ENCODE results near the gene DPP8. TPM values are rescaled to one million over a fixed set of nuclear protein-coding genes. Genes with fewer than 3 reads are reported as not detected.

DPP8 gene
- total and polyA plus RNA-seq, 10 of the 15 experiments (the other 5 are each of a cell fraction or from before 2014, with no cell fraction given): 12.0 to 30.6 (median 24.3) TPM

- Histone ChIP-seq H3K36me3 (ENCODE audit: control insufficient read depth in 2 of 2, insufficient read depth in 2 of 2, low read length in 1 of 2) (no peaks in the 10 kb centered on the region), H3K4me2 (ENCODE audit: control insufficient read depth, insufficient read depth) (no peak overlapping the region), H2AFZ (ENCODE audit: control insufficient read depth, low read depth, low read length) (no peak overlapping the region), H3K27ac (ENCODE audit: control insufficient read depth, insufficient read depth) (no peak overlapping the region), H4K20me1 (ENCODE audit: control insufficient read depth, insufficient read depth) (no peaks in the 10 kb centered on the region), H3K9me3 (replicated peaks; ENCODE audit: control insufficient read depth, insufficient read depth, low read length) (no peaks in the 10 kb centered on the region), H3K9ac (ENCODE audit: control insufficient read depth, insufficient read depth, low read length) (no peak overlapping the region), H3K4me3 (no peak overlapping the region), H3K27me3 (replicated peaks in 1 of 2; ENCODE audit: control insufficient read depth in 2 of 2, insufficient read depth in 2 of 2, low read length in 1 of 2) (no peaks in the 10 kb centered on the region), H3K79me2 (ENCODE audit: control insufficient read depth, insufficient read depth, low read length) (peaks cover 8% of the 10 kb centered on the region), H3K4me1 (ENCODE audit: control insufficient read depth, insufficient read depth, low read length) (no peaks in the 10 kb centered on the region)
- in situ Hi-C loops (cut with MboI): no loop called here
- FAIRE-seq (no peak), DNase-seq (ENCODE audit: low read depth, low spot score) (no peak), ATAC-seq (no peak)
- SMC1A ChIA-PET (ENCODE audit: uncharacterized antibody, unreplicated experiment): interaction anchor here (0.9 to 1.3 kb wide), 2 partner anchors 15 to 17 kb away, joined by 3 read pairs; no protein-coding TSS in a partner anchor
- RAD21 ChIA-PET (ENCODE audit: unreplicated experiment): no interaction called here
- POLR2A ChIA-PET: interaction anchor here (0.6 kb wide), 1 partner anchor 121 kb away, joined by 4 read pairs; no protein-coding TSS in a partner anchor
- intact Hi-C loops (cut with micrococcal nuclease; ENCODE audit: unreplicated experiment): no loop called here
- CTCF ChIA-PET: no interaction called here
- BruUV-seq (replicated peaks): TSS peak; percentile 35
- TF ChIP-seq HDAC2 (IDR thresholded peaks at IDR 0.05) (no peak), MEF2B (IDR thresholded peaks at IDR 0.05; ENCODE audit: partially characterized antibody, poor library complexity, severe bottlenecking) (no peak), ZBTB4 (CRISPR knock-in tag; IDR thresholded peaks at IDR 0.05) (no peak), PAX5 (IDR thresholded peaks at IDR 0.05; ENCODE audit: borderline replicate concordance, low read depth, low read length) (no peak), MXI1 (IDR thresholded peaks at IDR 0.05; ENCODE audit: low read depth, low read length) (no peak), POLR2A (IDR thresholded peaks at IDR 0.05; ENCODE audit: low read depth, low read length) (no peak), PBX3 (IDR thresholded peaks at IDR 0.05; ENCODE audit: insufficient replicate concordance, low read depth, low read length) (no peak), MLLT1 (IDR thresholded peaks at IDR 0.05) (no peak), ZNF217 (IDR thresholded peaks at IDR 0.05) (no peak)
- TF ChIP-seq, protein P1, sequence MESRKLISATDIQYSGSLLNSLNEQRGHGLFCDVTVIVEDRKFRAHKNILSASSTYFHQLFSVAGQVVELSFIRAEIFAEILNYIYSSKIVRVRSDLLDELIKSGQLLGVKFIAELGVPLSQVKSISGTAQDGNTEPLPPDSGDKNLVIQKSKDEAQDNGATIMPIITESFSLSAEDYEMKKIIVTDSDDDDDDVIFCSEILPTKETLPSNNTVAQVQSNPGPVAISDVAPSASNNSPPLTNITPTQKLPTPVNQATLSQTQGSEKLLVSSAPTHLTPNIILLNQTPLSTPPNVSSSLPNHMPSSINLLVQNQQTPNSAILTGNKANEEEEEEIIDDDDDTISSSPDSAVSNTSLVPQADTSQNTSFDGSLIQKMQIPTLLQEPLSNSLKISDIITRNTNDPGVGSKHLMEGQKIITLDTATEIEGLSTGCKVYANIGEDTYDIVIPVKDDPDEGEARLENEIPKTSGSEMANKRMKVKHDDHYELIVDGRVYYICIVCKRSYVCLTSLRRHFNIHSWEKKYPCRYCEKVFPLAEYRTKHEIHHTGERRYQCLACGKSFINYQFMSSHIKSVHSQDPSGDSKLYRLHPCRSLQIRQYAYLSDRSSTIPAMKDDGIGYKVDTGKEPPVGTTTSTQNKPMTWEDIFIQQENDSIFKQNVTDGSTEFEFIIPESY (IDR thresholded peaks at IDR 0.05): no peak
- TF ChIP-seq, protein P2, sequence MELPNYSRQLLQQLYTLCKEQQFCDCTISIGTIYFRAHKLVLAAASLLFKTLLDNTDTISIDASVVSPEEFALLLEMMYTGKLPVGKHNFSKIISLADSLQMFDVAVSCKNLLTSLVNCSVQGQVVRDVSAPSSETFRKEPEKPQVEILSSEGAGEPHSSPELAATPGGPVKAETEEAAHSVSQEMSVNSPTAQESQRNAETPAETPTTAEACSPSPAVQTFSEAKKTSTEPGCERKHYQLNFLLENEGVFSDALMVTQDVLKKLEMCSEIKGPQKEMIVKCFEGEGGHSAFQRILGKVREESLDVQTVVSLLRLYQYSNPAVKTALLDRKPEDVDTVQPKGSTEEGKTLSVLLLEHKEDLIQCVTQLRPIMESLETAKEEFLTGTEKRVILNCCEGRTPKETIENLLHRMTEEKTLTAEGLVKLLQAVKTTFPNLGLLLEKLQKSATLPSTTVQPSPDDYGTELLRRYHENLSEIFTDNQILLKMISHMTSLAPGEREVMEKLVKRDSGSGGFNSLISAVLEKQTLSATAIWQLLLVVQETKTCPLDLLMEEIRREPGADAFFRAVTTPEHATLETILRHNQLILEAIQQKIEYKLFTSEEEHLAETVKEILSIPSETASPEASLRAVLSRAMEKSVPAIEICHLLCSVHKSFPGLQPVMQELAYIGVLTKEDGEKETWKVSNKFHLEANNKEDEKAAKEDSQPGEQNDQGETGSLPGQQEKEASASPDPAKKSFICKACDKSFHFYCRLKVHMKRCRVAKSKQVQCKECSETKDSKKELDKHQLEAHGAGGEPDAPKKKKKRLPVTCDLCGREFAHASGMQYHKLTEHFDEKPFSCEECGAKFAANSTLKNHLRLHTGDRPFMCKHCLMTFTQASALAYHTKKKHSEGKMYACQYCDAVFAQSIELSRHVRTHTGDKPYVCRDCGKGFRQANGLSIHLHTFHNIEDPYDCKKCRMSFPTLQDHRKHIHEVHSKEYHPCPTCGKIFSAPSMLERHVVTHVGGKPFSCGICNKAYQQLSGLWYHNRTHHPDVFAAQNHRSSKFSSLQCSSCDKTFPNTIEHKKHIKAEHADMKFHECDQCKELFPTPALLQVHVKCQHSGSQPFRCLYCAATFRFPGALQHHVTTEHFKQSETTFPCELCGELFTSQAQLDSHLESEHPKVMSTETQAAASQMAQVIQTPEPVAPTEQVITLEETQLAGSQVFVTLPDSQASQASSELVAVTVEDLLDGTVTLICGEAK (IDR thresholded peaks at IDR 0.05; ENCODE audit: borderline replicate concordance): no peak
- 95% methylated on average over 1 of the region's 1 CpG for whole genome bisulfite sequencing (ENCODE audit: insufficient coverage, insufficient replicate concordance, low lambda C conversion rate, missing lambda C conversion rate)
Measured at GRCh38 chr15:65540314-65540713, 22.8 kb upstream of the DPP8 start.
